ENCODE data around the gene IFT81. TPM values are rescaled to one million over a fixed set of nuclear protein-coding genes. Genes with fewer than 3 reads are reported as not detected.

The IFT81 gene
- total RNA-seq, 1 experiment from 2014 or later = 32.9 TPM

GRCh38 chr12:110228756-110229155 lies 104.6 kb downstream of the IFT81 start:
- Histone ChIP-seq H3K27me3 (replicated peaks; ENCODE audit: insufficient read depth, low read depth, low read length, poor library complexity) (no peaks in the 10 kb centered on the region), H3K4me3 (ENCODE audit: low read depth, low read length, poor library complexity, severe bottlenecking) (no peak overlapping the region), H3K27ac (ENCODE audit: low read depth, low read length, poor library complexity, severe bottlenecking) (no peak overlapping the region), H3K4me1 (ENCODE audit: insufficient read depth, low read length, poor library complexity, severe bottlenecking) (peaks cover 13% of the 10 kb centered on the region), H3K9me3 (ENCODE audit: low read depth, low read length, poor library complexity, severe bottlenecking) (no peaks in the 10 kb centered on the region), H3K36me3 (ENCODE audit: insufficient read depth, low read length, poor library complexity, severe bottlenecking) (no peaks in the 10 kb centered on the region)
- TF ChIP-seq CTCF (conservative IDR thresholded peaks at IDR 0.05; ENCODE audit: low read depth, low read length) = no peak
- no peak for TF ChIP-seq EZH2 (IDR thresholded peaks at IDR 0.05; ENCODE audit: borderline replicate concordance, low read depth, low read length, poor library complexity, severe bottlenecking)
- DNase-seq (ENCODE audit: low spot score) = no peak
- POLR2A ChIA-PET (ENCODE audit: low non-redundant PET) = no interaction called here
- intact Hi-C loops (cut with micrococcal nuclease; ENCODE audit: unreplicated experiment) = no loop called here
- no TSS peak for BruUV-seq (replicated peaks)
- CTCF ChIA-PET = no interaction called here

- Histone ChIP-seq H3K4me1 (ENCODE audit: insufficient read depth, low read length, poor library complexity, severe bottlenecking) (peaks cover 10% of the 10 kb centered on the region), H3K36me3 (ENCODE audit: insufficient read depth, low read length, poor library complexity, severe bottlenecking) (no peaks in the 10 kb centered on the region), H3K27ac (ENCODE audit: low read depth, low read length, poor library complexity, severe bottlenecking) (no peak overlapping the region), H3K4me3 (ENCODE audit: low read depth, low read length, poor library complexity, severe bottlenecking) (no peak overlapping the region), H3K9me3 (ENCODE audit: low read depth, low read length, poor library complexity, severe bottlenecking) (no peaks in the 10 kb centered on the region), H3K27me3 (replicated peaks; ENCODE audit: insufficient read depth, low read depth, low read length, poor library complexity) (no peaks in the 10 kb centered on the region)
- ChIA-PET CTCF (no interaction called here), POLR2A (ENCODE audit: low non-redundant PET) (no interaction called here)
- no peak for DNase-seq (ENCODE audit: low spot score)
- no TSS peak for BruUV-seq (replicated peaks)
- intact Hi-C loops (cut with micrococcal nuclease; ENCODE audit: unreplicated experiment) = no loop called here
- no peak for TF ChIP-seq CTCF (conservative IDR thresholded peaks at IDR 0.05; ENCODE audit: low read depth, low read length)
- no peak for TF ChIP-seq EZH2 (IDR thresholded peaks at IDR 0.05; ENCODE audit: borderline replicate concordance, low read depth, low read length, poor library complexity, severe bottlenecking)
Measured at GRCh38 chr12:110229409-110229808, 105.3 kb downstream of the IFT81 start.

GRCh38 chr12:110230655-110231054 lies 106.5 kb downstream of the IFT81 start:
- no peak overlapping the region for H3K4me3 ChIP-seq (ENCODE audit: low read depth, low read length, poor library complexity, severe bottlenecking)
- H3K27ac ChIP-seq (ENCODE audit: low read depth, low read length, poor library complexity, severe bottlenecking) = no peak overlapping the region
- H3K36me3 ChIP-seq (ENCODE audit: insufficient read depth, low read length, poor library complexity, severe bottlenecking) = no peaks in the 10 kb centered on the region
- no peaks in the 10 kb centered on the region for H3K27me3 ChIP-seq (replicated peaks; ENCODE audit: insufficient read depth, low read depth, low read length, poor library complexity)
- ChIA-PET CTCF (no interaction called here), POLR2A (ENCODE audit: low non-redundant PET) (no interaction called here)
- no peak for DNase-seq (ENCODE audit: low spot score)
- H3K4me1 ChIP-seq (ENCODE audit: insufficient read depth, low read length, poor library complexity, severe bottlenecking) = peaks cover 11% of the 10 kb centered on the region
- no TSS peak for BruUV-seq (replicated peaks)
- intact Hi-C loops (cut with micrococcal nuclease; ENCODE audit: unreplicated experiment) = no loop called here
- no peak for TF ChIP-seq EZH2 (IDR thresholded peaks at IDR 0.05; ENCODE audit: borderline replicate concordance, low read depth, low read length, poor library complexity, severe bottlenecking)
- TF ChIP-seq CTCF (conservative IDR thresholded peaks at IDR 0.05; ENCODE audit: low read depth, low read length) = no peak
- H3K9me3 ChIP-seq (ENCODE audit: low read depth, low read length, poor library complexity, severe bottlenecking) = no peaks in the 10 kb centered on the region
